GM18508 (cell line): ENCODE results near the gene C11orf71.

ENCODE experiments used
- ATAC-seq: cut with Tn5 transposase; IDR thresholded peaks from one replicate; pipeline ENCODE4 v1.9.1; 2021; ENCODE audit warnings: moderate number of reproducible peaks; ENCODE audit not compliant: insufficient read depth, unreplicated experiment

Gene C11orf71

GRCh38 chr11:114362326-114362725 is 38.0 kb downstream of the C11orf71 start:
- no peak for ATAC-seq

- ATAC-seq, result no peak
Observed at GRCh38 chr11:114359342-114359741, 41.0 kb downstream of the C11orf71 start.

GRCh38 chr11:114358716-114359115 is 41.6 kb downstream of the C11orf71 start:
- no peak for ATAC-seq

GRCh38 chr11:114354076-114354475 is 46.2 kb downstream of the C11orf71 start:
- no peak for ATAC-seq

- no peak for ATAC-seq
Observed at GRCh38 chr11:114353443-114353842, 46.9 kb downstream of the C11orf71 start.

GRCh38 chr11:114350022-114350421 is 50.3 kb downstream of the C11orf71 start:
- no peak for ATAC-seq
